Spleen (tissue), 11 donors: ENCODE data around the gene AIG1. TPM values are rescaled to one million over a fixed set of nuclear protein-coding genes. Genes with fewer than 3 reads are reported as not detected.
"Not testable (repeated sequence)": the region's sequence is repeated elsewhere in the genome, so short reads cannot be mapped to it uniquely, and the experiment has no call there.

Source experiments
- DNase-seq: peaks from one replicate; pipeline ENCODE4 v3.0.0-alpha.2; 2020
- H3K27ac ChIP-seq, 8 donors: fragments of 200-600 bp; sonication (generic) in 7 of 8; 1 replicate in 4 of 8; 2 replicates in 4 of 8; pipeline versions ENCODE4 v1.5.0 to v1.8.0; 2016 to 2021; ENCODE audit warnings: inconsistent platforms in 4 of 8, mild to moderate bottlenecking in 4 of 8, moderate library complexity in 1 of 8
- H3K27me3 ChIP-seq, 7 donors: fragments of 200-600 bp; sonication (generic) in 6 of 7; replicated peaks in 1 of 7; 1 replicate in 4 of 7; 2 replicates in 3 of 7; pipeline versions ENCODE4 v1.5.0 to v1.8.0; 2016 to 2021; ENCODE audit warnings: inconsistent platforms in 3 of 7, mild to moderate bottlenecking in 1 of 7
- H3K36me3 ChIP-seq, 6 donors: fragments of 200-600 bp; sonication (generic) in 5 of 6; 1 replicate in 4 of 6; 2 replicates in 2 of 6; pipeline versions ENCODE4 v1.5.0 to v1.8.0; 2016 to 2021; ENCODE audit warnings: inconsistent platforms in 2 of 6
- H3K4me1 ChIP-seq, 6 donors: fragments of 200-600 bp; sonication (generic) in 5 of 6; 1 replicate in 3 of 6; 2 replicates in 3 of 6; pipeline versions ENCODE4 v1.5.0 to v1.8.0; 2016 to 2021; ENCODE audit warnings: inconsistent platforms in 3 of 6
- H3K4me3 ChIP-seq, 8 donors: fragments of 200-600 bp; sonication (generic) in 7 of 8; 1 replicate in 4 of 8; 2 replicates in 4 of 8; pipeline versions ENCODE4 v1.5.0 to v1.8.0; 2016 to 2021; ENCODE audit warnings: inconsistent platforms in 4 of 8, mild to moderate bottlenecking in 4 of 8, moderate library complexity in 2 of 8
- H3K9me3 ChIP-seq, 8 donors: fragments of 200-600 bp; sonication (generic) in 7 of 8; 1 replicate in 4 of 8; 2 replicates in 4 of 8; pipeline versions ENCODE4 v1.5.0 to v1.8.0; 2016 to 2021; ENCODE audit warnings: inconsistent platforms in 4 of 8
- POLR2A ChIP-seq, 3 donors: fragments of 450-650 bp; IDR thresholded peaks; one replicate each; pipeline ENCODE4 v1.5.1; 2017; ENCODE audit warnings: antibody characterized with exemption in 3 of 3, mild to moderate bottlenecking in 1 of 3
- POLR2AphosphoS5 ChIP-seq, 3 donors: sonication (generic); formaldehyde crosslinking; IDR thresholded peaks; one replicate each; pipeline ENCODE4 v1.5.1; 2017; ENCODE audit warnings: antibody characterized with exemption in 3 of 3
- WGBS, 5 donors: extraction: QIAGEN DNeasy Blood & Tissue Kit in 3 of 5; methylation state at CpG; one replicate each; pipeline versions ENCODE4 v1.1.5 to v1.1.7; 2013 to 2018; 5-methylcytosine and 5-hydroxymethylcytosine counted together
- intact Hi-C: fragments of 100-400 bp; cut with DNase I; formaldehyde crosslinking; loops from one replicate; pipeline ENCODE4 v1.15.0; 2023; ENCODE audit warnings: low total_unique reads
- polyA plus RNA-seq, 3 donors: library from polyadenylated mRNA; stranded (reverse); fragments of 200-250 nt; gene quantifications; one replicate each; pipeline ENCODE4 v1.2.1, GENCODE V29; 2013
- total RNA-seq, 7 donors: library from RNA; depleted of rRNA in 3 of 7; stranded (reverse); fragments of >200 nt in 3 of 7; fragmentation: NEBNext Ultra II Directional in 4 of 7; extraction: Animal tissue kit (Norgen Biotek cat#: 25700) in 4 of 7; gene quantifications; one replicate each; pipeline versions ENCODE4 v1.1.0 to v1.2.1, GENCODE V29; 2016 to 2021
- TF ChIP-seq, protein P1 (sequence below), 11 experiments: fragments of 200-600 bp in 7 of 11; fragments of 450-650 bp in 4 of 11; sonication (generic) in 4 of 11; IDR thresholded peaks in 8 of 11; conservative IDR thresholded peaks in 3 of 11; 1 replicate in 7 of 11; 2 replicates in 4 of 11; pipeline versions ENCODE4 v1.4.0 to v1.8.0; 2016 to 2021; ENCODE audit warnings: antibody characterized with exemption in 11 of 11, inconsistent platforms in 4 of 11, mild to moderate bottlenecking in 1 of 11
- donor health status: healthy with polysubstance abuse.
- donor health status: DM: no; HTN: no; CAD: no; lungs with moderate emphysema.
- donor health status: DM: no; HTN: no; CAD: no.
- donor health status: Bipolar disorder and iron deficiency.
- donor health status: healthy.
- donor health status: DM: no; HTN: no; CAD: no.
- donor health status: DM: yes; HTN: yes; CAD: no.

AIG1 gene
- total and polyA plus RNA-seq, 10 donors: 14.3 to 38.0 (median 27.9) TPM

DNA sequence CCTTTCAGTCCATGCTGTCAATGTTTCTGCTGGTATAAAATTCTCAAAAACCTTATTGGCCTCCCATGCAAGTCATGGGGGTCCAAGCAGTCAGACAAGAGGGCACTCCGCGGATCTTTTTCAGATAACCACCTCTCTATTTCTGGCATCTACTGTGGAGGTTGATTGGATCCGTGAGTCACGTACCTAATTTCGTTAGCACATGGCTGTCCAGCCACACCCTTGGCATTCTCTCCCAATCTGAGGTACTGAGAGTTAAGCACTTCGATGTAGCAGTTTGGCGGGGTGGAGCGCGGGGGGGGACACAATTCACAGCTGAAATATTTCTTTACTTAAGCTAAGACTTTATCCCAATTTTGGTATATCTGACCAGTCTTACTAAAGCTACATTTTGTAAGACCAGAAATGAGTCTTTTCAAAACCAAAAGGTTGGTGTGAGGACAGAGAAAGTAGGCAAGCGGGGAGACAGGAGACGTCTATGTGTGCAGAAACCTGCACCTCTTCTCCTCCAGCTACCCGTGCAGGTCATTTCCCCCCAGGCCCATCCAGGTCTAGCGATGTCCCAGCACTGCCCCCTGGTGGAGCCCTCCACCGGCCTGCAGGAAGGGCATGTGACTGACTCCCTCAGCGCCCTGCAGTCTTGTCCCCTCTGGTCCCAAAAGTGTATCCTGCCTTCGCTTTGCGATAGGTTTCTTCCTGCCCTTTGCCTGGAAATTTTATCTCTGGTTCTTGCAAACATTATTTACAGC lies 276.7 kb downstream of the AIG1 start:
- Histone ChIP-seq H3K4me1 (no peaks in the 10 kb centered on the region), H3K4me3 (no peak overlapping the region), H3K27ac (no peak overlapping the region), H3K9me3 (peaks cover 0 to 7% (median 0%) of the 10 kb centered on the region in 8 donors), H3K36me3 (peaks cover 0 to 21% (median 0%) of the 10 kb centered on the region in 6 donors), H3K27me3 (no peaks in the 10 kb centered on the region)
- TF ChIP-seq, protein P1, sequence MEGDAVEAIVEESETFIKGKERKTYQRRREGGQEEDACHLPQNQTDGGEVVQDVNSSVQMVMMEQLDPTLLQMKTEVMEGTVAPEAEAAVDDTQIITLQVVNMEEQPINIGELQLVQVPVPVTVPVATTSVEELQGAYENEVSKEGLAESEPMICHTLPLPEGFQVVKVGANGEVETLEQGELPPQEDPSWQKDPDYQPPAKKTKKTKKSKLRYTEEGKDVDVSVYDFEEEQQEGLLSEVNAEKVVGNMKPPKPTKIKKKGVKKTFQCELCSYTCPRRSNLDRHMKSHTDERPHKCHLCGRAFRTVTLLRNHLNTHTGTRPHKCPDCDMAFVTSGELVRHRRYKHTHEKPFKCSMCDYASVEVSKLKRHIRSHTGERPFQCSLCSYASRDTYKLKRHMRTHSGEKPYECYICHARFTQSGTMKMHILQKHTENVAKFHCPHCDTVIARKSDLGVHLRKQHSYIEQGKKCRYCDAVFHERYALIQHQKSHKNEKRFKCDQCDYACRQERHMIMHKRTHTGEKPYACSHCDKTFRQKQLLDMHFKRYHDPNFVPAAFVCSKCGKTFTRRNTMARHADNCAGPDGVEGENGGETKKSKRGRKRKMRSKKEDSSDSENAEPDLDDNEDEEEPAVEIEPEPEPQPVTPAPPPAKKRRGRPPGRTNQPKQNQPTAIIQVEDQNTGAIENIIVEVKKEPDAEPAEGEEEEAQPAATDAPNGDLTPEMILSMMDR (IDR thresholded peaks at IDR 0.05 in 8 of 11, conservative IDR thresholded peaks at IDR 0.05 in 3 of 11): peak in 8 of 11 experiments; percentile 16 to 55 (median 48)
- TF ChIP-seq POLR2A (IDR thresholded peaks at IDR 0.05) (no peak), POLR2AphosphoS5 (IDR thresholded peaks at IDR 0.05) (no peak)
- peak; percentile 80 for DNase-seq
- 84 to 88% (median 85%) methylated on average over 17 of the region's 17 CpGs for WGBS, 5 donors
- intact Hi-C loops: no loop called here

GRCh38 chr6:143339223-143339622 lies 278.5 kb downstream of the AIG1 start:
- no peak overlapping the region for H3K4me3 ChIP-seq
- no peaks in the 10 kb centered on the region for H3K27me3 ChIP-seq
- DNase-seq: no peak
- no peak overlapping the region for H3K27ac ChIP-seq
- H3K9me3 ChIP-seq: peaks cover 0 to 12% (median 0%) of the 10 kb centered on the region in 8 donors
- intact Hi-C loops: no loop called here
- H3K36me3 ChIP-seq: peaks cover 0 to 9% (median 0%) of the 10 kb centered on the region in 6 donors
- TF ChIP-seq, protein P1 (IDR thresholded peaks at IDR 0.05 in 8 of 11, conservative IDR thresholded peaks at IDR 0.05 in 3 of 11): no peak
- no peak for TF ChIP-seq POLR2AphosphoS5 (IDR thresholded peaks at IDR 0.05)
- TF ChIP-seq POLR2A (IDR thresholded peaks at IDR 0.05): no peak
- no peaks in the 10 kb centered on the region for H3K4me1 ChIP-seq

DNA sequence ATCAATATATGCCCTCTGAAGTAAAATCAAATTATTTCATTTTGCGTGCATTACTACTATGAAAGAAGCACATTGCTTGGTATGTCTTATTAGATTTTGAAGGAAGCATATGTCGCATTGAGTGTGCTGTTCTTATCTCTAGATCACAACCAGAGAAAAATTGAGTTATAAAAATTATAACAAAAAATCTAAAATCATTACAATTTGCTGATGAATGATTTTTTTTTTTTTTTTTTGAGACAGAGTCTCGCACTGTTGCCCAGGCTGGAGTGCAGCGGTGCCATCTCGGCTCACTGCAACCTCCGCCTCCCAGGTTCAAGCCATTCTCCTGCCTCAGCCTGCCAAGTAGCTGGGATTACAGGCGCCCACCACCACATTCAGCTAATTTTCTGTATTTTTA lies 284.8 kb downstream of the AIG1 start:
- H3K27me3 ChIP-seq, DNase-seq, H3K9me3 ChIP-seq, H3K27ac ChIP-seq, H3K4me3 ChIP-seq, H3K4me1 ChIP-seq, intact Hi-C loops, H3K36me3 ChIP-seq: not testable (repeated sequence)
- WGBS, 5 donors: 95 to 98% (median 97%) methylated on average over 7 of the region's 7 CpGs

DNA sequence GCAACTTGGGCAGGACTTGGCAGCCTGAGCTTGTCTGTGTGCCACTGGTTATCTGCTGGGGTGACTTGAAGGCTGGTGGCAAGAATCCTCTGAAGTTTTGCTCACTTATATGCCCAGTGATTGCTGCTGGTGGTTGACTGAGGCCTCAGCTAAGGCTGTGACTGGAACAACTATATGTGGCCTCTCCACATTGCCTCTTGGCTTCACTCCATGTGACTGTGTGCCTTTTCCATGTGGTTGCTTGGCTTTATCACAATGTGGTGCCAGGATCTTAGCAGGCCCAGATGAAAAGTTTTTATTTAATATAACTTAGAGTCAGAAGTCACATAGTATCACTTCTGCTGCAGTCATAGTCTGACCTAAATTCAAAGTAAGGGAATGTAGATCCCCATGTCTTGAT lies 285.3 kb downstream of the AIG1 start:
- no peak for DNase-seq
- no peak for TF ChIP-seq POLR2A (IDR thresholded peaks at IDR 0.05)
- no peak for TF ChIP-seq POLR2AphosphoS5 (IDR thresholded peaks at IDR 0.05)
- Histone ChIP-seq H3K27ac (no peak overlapping the region), H3K27me3 (no peaks in the 10 kb centered on the region), H3K4me1 (no peaks in the 10 kb centered on the region), H3K4me3 (no peak overlapping the region), H3K36me3 (no peaks in the 10 kb centered on the region), H3K9me3 (peaks cover 0 to 5% (median 0%) of the 10 kb centered on the region in 8 donors)
- intact Hi-C loops: no loop called here

DNA sequence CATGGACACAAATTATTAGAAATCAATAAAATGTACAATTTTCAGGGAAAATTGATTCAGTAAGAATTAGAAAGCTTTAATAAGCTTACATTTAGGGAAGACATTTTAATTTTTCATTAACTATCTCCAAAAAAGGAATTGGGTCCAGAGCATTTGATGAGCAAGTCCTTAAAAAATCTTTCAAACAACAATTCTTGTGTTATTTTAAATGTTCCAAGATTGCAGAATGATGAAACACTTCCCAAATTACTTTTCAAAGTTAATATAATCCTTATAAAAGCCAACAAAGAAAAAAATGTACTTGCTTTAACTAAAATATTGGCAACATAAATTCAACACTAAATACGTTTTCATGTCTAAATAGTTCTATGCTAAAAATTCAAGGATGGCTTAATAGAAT lies 287.8 kb downstream of the AIG1 start:
- 58 to 88% (median 75%) methylated on average over 1 of the region's 1 CpG for WGBS, 5 donors
- H3K27ac ChIP-seq: no peak overlapping the region
- no peaks in the 10 kb centered on the region for H3K27me3 ChIP-seq
- H3K4me1 ChIP-seq: no peaks in the 10 kb centered on the region
- H3K36me3 ChIP-seq: no peaks in the 10 kb centered on the region
- TF ChIP-seq POLR2A (IDR thresholded peaks at IDR 0.05): no peak
- TF ChIP-seq, protein P1 (IDR thresholded peaks at IDR 0.05 in 8 of 11, conservative IDR thresholded peaks at IDR 0.05 in 3 of 11): no peak
- no peak for TF ChIP-seq POLR2AphosphoS5 (IDR thresholded peaks at IDR 0.05)
- peaks cover 3 to 25% (median 17%) of the 10 kb centered on the region in 8 donors for H3K9me3 ChIP-seq
- DNase-seq: no peak
- intact Hi-C loops: no loop called here
- H3K4me3 ChIP-seq: no peak overlapping the region
